HCT116 (cell line): ENCODE results near the gene FHOD1.

Experiments
- CTCF ChIP-seq, 3 experiments: fragments of 200-600 bp in 1 of 3; sonication (generic) in 1 of 3; IDR thresholded peaks in 2 of 3; conservative IDR thresholded peaks in 1 of 3; 2 replicates each; pipeline ENCODE4 v1.5.1; 2012 to 2017; ENCODE audit warnings: low read depth in 2 of 3, low read length in 2 of 3, antibody characterized with exemption in 1 of 3, borderline replicate concordance in 1 of 3, control low read depth in 1 of 3, mild to moderate bottlenecking in 1 of 3, mixed read lengths in 1 of 3, mixed run types in 1 of 3, moderate library complexity in 1 of 3; ENCODE audit not compliant: insufficient read depth in 1 of 3
- SP1 ChIP-seq: IDR thresholded peaks from 2 replicates; pipeline ENCODE4 v1.6.1; 2012; ENCODE audit warnings: low read depth

- no peak for TF ChIP-seq CTCF (IDR thresholded peaks at IDR 0.05 in 2 of 3, conservative IDR thresholded peaks at IDR 0.05 in 1 of 3; ENCODE audit: borderline replicate concordance in 1 of 3, insufficient read depth in 1 of 3, low read depth in 2 of 3, low read length in 2 of 3)
- TF ChIP-seq SP1 = no peak
Measured at GRCh38 chr16:67271446-67271845, 24.2 kb upstream of the FHOD1 start.
